GM12892 (cell line): Measurements from ENCODE around the gene COX7A2L.

Source experiments
- DNase-seq: peaks from one replicate; pipeline ENCODE4 v3.0.0; 2011; ENCODE audit not compliant: insufficient read length
- FAIRE-seq: peaks from 2 replicates; lab custom pipeline; 2011; peaks lifted over from hg19 to GRCh38; lab: Jason Lieb, UNC
- POLR2A ChIP-seq: IDR thresholded peaks from 2 replicates; pipeline ENCODE4 v1.6.1; 2011; ENCODE audit warnings: low read depth, low read length, control low read depth
- POLR2AphosphoS5 ChIP-seq: IDR thresholded peaks from 2 replicates; pipeline ENCODE4 v1.6.1; 2011; ENCODE audit warnings: low read depth, low read length, control low read depth
- TAF1 ChIP-seq: IDR thresholded peaks from 2 replicates; pipeline ENCODE4 v1.6.1; 2011; ENCODE audit warnings: low read depth, mild to moderate bottlenecking, control low read depth, low read length, borderline replicate concordance

The COX7A2L gene

DNA sequence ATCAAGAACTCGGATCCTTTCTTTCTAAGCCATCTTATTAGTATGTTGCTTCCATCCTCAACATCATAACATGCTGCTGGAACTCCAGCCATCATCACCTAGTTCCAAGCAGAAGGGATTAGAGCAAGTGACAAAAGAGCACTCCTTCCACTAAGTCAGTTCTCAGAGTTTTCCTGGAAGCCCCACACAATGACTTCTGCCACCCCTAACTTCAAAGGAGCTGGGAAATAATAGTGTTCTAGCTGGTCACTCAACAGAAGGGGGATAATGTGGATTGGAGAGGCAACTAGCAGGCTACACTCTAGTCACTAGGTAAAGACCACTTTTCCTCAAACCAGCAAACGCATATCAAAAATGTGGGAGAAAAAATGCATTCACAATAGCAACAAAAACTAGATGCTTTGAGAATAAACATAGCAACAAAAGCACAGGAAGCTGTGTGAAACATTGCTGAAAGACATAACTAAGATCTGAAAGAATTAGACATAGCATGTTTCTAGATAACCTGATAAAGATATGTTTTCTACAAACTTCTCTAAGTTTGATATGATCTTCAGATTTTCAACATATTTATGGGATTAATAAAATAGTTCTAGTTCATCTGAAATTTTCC lies 39.5 kb downstream of the COX7A2L start:
- DNase-seq = no peak
- TF ChIP-seq POLR2AphosphoS5 (no peak), TAF1 (no peak), POLR2A (no peak)
- no peak for FAIRE-seq

GRCh38 chr2:42319265-42319664 lies 41.8 kb downstream of the COX7A2L start:
- FAIRE-seq (no peak), DNase-seq (no peak)
- TF ChIP-seq TAF1 = no peak

GRCh38 chr2:42317945-42318344 lies 43.1 kb downstream of the COX7A2L start:
- no peak for TF ChIP-seq POLR2AphosphoS5
- TF ChIP-seq POLR2A = no peak
- no peak for TF ChIP-seq TAF1
- no peak for FAIRE-seq
- DNase-seq = no peak

DNA sequence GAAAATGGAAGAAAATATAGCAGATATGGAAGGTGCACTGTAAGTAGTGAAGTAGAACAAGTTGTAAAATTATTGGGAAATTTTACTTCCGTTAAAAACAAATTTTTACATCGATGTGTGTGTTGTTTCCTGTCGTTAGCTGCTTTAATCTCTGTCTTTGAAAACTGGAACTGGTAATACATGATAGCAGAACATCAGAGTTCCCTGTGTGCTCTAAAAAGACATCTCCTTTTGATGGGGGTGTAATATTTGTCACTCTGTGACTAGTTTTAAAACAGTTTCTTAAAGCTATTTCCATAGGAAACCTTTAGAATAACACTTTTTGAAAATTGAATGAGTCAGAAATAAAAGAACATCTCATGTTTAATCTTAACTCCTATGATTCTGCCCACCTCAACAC lies 43.5 kb downstream of the COX7A2L start:
- FAIRE-seq = no peak
- TF ChIP-seq POLR2A = no peak
- DNase-seq = no peak

DNA sequence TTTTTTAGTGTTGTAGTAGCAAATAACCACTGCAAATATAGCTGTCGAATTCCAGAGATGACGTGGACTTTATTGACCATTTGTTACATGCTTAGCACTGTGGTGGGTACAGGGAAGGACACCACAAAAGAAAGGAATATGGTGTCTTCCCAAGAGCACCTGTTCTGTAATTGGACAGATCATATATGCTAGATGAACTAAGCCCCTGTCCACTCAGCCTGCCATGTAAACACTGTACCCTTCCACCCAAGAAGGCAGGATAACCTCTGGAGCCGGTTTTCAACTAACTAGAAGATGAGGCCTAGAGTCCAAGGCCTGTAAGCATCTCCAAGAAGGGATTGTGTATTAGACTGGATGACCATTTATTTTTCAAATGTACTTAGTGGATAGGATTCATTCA lies 44.1 kb downstream of the COX7A2L start:
- TF ChIP-seq POLR2AphosphoS5 = no peak
- TF ChIP-seq TAF1 = no peak
- TF ChIP-seq POLR2A = no peak
- FAIRE-seq = no peak
- no peak for DNase-seq

GRCh38 chr2:42315844-42316470 lies 45.1 kb downstream of the COX7A2L start:
- FAIRE-seq = no peak
- DNase-seq = no peak
- TF ChIP-seq POLR2AphosphoS5 (no peak), POLR2A (no peak), TAF1 (no peak)

DNA sequence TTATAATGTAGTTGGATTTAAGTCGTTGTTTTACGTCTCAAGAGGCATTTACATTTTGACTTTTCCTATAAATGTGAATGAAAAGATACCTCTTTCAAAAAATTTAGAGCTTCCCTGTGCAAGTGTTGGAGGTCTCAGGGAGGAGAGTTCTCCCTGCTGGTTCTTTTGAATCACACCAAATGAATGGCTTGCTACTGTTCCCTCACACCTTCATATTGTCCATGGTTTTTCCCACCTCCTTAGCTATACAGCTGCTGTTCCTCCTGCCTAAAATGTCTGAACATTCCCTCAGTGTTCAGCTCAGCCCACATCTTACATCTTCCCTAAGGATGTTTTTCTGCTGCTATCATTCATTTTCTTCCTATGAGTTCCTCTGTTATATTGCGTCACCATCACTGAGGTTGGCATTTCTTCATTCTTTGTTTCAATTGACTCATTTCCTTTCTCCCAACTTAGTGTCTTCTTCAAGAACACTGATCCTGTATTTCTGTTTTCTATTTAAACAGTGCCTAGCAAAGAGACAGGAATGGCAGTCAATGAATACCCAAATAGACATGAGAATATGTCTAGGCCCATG lies 46.0 kb downstream of the COX7A2L start:
- no peak for TF ChIP-seq POLR2AphosphoS5
- no peak for TF ChIP-seq POLR2A
- TF ChIP-seq TAF1 = no peak
- FAIRE-seq (no peak), DNase-seq (no peak)

- FAIRE-seq (no peak), DNase-seq (no peak)
- no peak for TF ChIP-seq TAF1
- no peak for TF ChIP-seq POLR2A
- no peak for TF ChIP-seq POLR2AphosphoS5
Measured at GRCh38 chr2:42312106-42312505, 48.9 kb downstream of the COX7A2L start.

- DNase-seq = no peak
- no peak for TF ChIP-seq POLR2A
- TF ChIP-seq POLR2AphosphoS5 = no peak
- TF ChIP-seq TAF1 = no peak
- FAIRE-seq = no peak
Measured at GRCh38 chr2:42310007-42310515, 51.0 kb downstream of the COX7A2L start.

- TF ChIP-seq POLR2AphosphoS5 (no peak), POLR2A (no peak), TAF1 (no peak)
- DNase-seq (no peak), FAIRE-seq (no peak)
Measured at GRCh38 chr2:42309366-42309765, 51.7 kb downstream of the COX7A2L start.

DNA sequence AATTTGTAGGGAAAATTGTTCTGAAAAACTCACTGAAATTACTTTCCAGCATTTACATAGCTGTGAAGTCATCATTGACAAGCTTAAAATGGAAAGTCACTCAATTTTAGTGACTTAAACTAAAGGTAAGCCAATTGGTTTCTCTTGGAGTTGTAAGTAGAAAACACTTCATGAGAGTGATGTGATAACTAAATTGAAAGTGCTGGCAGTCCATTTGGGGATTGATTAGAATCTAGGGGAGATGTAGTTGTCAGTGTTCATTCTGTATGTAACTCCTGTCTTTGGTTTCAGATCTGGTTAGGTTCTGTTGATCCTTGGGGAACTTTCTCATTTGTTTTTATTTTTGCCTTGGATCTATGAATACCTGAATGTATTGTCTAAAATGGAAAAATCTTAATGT lies 53.8 kb downstream of the COX7A2L start:
- peak; percentile 17 for FAIRE-seq
- DNase-seq = no peak
- TF ChIP-seq POLR2A (no peak), TAF1 (no peak), POLR2AphosphoS5 (no peak)

DNA sequence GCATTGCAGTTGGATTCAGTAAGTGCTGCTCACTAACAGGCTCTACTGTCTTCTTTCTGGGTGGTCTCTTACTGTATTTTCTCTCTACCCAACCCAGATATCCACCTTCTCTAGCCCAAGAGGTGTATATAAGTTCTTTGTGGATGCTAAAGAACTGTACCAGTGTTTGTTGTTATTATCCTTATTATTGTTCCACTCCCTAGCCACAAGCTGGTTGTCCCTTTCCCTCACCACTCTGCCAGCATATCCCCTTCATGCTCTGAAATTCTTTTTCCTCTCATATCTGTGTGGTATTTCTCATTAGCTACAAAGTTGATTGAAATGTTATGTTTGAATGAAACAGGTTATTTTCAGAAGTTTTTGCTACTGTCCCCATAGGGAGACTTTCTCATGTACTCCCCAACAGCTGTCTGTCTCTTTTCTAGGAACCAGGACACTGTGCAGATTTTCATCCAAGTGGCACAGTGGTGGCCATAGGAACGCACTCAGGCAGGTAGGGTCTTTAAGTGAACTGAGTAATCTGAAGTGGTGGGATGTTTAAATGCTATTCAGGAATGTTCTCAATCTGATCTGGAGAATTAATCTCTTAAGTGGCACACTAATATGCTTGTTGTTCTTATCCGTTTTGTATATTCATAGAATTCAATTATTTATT lies 56.8 kb downstream of the COX7A2L start:
- FAIRE-seq (no peak), DNase-seq (no peak)
- TF ChIP-seq POLR2A (no peak), TAF1 (no peak), POLR2AphosphoS5 (no peak)

GRCh38 chr2:42303252-42303651 lies 57.8 kb downstream of the COX7A2L start:
- TF ChIP-seq TAF1 (no peak), POLR2AphosphoS5 (no peak), POLR2A (no peak)
- no peak for DNase-seq
- FAIRE-seq = no peak
